OCI-LY1 (cell line): ENCODE results near the gene PODXL2.

Experiments used
- EZH2 ChIP-seq: fragments of 200-600 bp; sonication (generic), shearing (Covaris generic); IDR thresholded peaks from 2 replicates; pipeline ENCODE4 v1.8.0; 2017; ENCODE audit warnings: borderline replicate concordance, mixed run types, mild to moderate bottlenecking, antibody characterized with exemption, low read length, moderate library complexity, mixed read lengths
- TF ChIP-seq, protein P1 (sequence below): fragments of 200-600 bp; sonication (generic), shearing (Covaris generic); IDR thresholded peaks from 2 replicates; pipeline ENCODE4 v1.5.1; 2017; ENCODE audit warnings: mild to moderate bottlenecking, antibody characterized with exemption, low read length, moderate library complexity, mixed read lengths

DNA sequence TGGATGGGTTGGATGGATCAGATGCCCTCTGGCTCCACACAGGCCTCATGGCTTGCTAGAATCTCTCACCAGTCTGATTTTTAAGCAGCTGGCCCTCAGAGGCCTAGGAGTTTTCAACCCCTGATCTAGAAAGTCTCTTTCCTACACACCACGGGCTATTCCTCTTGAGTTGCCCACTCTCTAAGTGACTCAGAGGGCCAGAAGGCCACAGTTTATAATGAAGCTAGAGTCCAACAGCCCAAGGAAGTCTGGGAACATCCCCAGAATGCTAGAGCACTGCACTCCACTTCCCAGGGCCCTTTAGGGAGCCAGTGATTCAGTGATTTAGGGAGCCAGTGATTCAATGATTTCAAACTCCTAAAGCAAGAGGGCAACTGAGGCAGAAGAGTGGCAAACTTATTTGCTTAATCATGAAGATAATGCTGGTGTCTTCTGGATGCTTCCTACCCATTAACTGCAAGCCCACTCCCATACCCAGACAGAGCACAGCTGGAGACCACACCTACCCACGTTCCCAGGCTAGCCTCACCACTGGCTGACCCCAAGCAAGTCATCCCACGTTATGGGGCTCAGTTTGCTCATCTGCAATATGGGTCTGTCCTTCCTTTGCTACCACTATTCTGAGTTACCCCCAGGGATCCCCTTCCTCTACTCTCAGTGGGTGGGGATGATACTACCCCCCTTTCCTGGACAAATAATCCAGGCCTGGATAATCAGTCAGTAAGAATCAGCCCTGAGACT is 80.5 kb downstream of the PODXL2 start:
- TF ChIP-seq, protein P1, sequence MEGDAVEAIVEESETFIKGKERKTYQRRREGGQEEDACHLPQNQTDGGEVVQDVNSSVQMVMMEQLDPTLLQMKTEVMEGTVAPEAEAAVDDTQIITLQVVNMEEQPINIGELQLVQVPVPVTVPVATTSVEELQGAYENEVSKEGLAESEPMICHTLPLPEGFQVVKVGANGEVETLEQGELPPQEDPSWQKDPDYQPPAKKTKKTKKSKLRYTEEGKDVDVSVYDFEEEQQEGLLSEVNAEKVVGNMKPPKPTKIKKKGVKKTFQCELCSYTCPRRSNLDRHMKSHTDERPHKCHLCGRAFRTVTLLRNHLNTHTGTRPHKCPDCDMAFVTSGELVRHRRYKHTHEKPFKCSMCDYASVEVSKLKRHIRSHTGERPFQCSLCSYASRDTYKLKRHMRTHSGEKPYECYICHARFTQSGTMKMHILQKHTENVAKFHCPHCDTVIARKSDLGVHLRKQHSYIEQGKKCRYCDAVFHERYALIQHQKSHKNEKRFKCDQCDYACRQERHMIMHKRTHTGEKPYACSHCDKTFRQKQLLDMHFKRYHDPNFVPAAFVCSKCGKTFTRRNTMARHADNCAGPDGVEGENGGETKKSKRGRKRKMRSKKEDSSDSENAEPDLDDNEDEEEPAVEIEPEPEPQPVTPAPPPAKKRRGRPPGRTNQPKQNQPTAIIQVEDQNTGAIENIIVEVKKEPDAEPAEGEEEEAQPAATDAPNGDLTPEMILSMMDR = no peak
- TF ChIP-seq EZH2 = no peak
